GM21576 (cell line): Measurements from ENCODE around the gene MECR.

Experiments
- ATAC-seq: cut with Tn5 transposase; IDR thresholded peaks from one replicate; pipeline ENCODE4 v1.9.1; 2021; ENCODE audit warnings: mild to moderate bottlenecking, moderate library complexity; ENCODE audit not compliant: unreplicated experiment

Gene MECR

GRCh38 chr1:29230553-29231378, at the start of gene MECR:
Gene MECR (minus strand): TSS chr1:29230934. CDS start chr1:29230906, 28 bp downstream.
- ATAC-seq: peak; percentile 81

- ATAC-seq: no peak
Measured at GRCh38 chr1:29279951-29280391, 49.2 kb upstream of the MECR start.

GRCh38 chr1:29279406-29279805, 48.7 kb upstream of the MECR start:
- ATAC-seq: no peak

- no peak for ATAC-seq
Measured at GRCh38 chr1:29278124-29278523, 47.4 kb upstream of the MECR start.

GRCh38 chr1:29275435-29275834, 44.7 kb upstream of the MECR start:
- no peak for ATAC-seq

- no peak for ATAC-seq
Measured at GRCh38 chr1:29272147-29272907, 41.6 kb upstream of the MECR start.

- ATAC-seq: no peak
Measured at GRCh38 chr1:29271724-29272123, 41.0 kb upstream of the MECR start.

GRCh38 chr1:29270929-29271521, 40.3 kb upstream of the MECR start:
- ATAC-seq: no peak

GRCh38 chr1:29269382-29269781, 38.6 kb upstream of the MECR start:
- no peak for ATAC-seq

- no peak for ATAC-seq
Measured at GRCh38 chr1:29267321-29268070, 36.8 kb upstream of the MECR start.

- no peak for ATAC-seq
Measured at GRCh38 chr1:29266912-29267311, 36.2 kb upstream of the MECR start.

- ATAC-seq: no peak
Measured at GRCh38 chr1:29264773-29265389, 34.1 kb upstream of the MECR start.

- ATAC-seq: no peak
Measured at GRCh38 chr1:29260531-29260930, 29.8 kb upstream of the MECR start.

GRCh38 chr1:29259802-29260441, 29.2 kb upstream of the MECR start:
- no peak for ATAC-seq

GRCh38 chr1:29258976-29259801, 28.5 kb upstream of the MECR start:
- no peak for ATAC-seq

- no peak for ATAC-seq
Measured at GRCh38 chr1:29258189-29258975, 27.6 kb upstream of the MECR start.

GRCh38 chr1:29256979-29257804, 26.5 kb upstream of the MECR start:
- ATAC-seq: no peak

GRCh38 chr1:29256394-29256793, 25.7 kb upstream of the MECR start:
- no peak for ATAC-seq
